GM19438 (cell line): ENCODE measurements around the gene CEP131.

ENCODE experiments used
- ATAC-seq: cut with Tn5 transposase; IDR thresholded peaks from one replicate; pipeline ENCODE4 v1.9.1; 2021; ENCODE audit warnings: low read depth; ENCODE audit not compliant: unreplicated experiment

The CEP131 gene

GRCh38 chr17:81190591-81190990 is 32.2 kb downstream of the CEP131 start:
- no peak for ATAC-seq

DNA sequence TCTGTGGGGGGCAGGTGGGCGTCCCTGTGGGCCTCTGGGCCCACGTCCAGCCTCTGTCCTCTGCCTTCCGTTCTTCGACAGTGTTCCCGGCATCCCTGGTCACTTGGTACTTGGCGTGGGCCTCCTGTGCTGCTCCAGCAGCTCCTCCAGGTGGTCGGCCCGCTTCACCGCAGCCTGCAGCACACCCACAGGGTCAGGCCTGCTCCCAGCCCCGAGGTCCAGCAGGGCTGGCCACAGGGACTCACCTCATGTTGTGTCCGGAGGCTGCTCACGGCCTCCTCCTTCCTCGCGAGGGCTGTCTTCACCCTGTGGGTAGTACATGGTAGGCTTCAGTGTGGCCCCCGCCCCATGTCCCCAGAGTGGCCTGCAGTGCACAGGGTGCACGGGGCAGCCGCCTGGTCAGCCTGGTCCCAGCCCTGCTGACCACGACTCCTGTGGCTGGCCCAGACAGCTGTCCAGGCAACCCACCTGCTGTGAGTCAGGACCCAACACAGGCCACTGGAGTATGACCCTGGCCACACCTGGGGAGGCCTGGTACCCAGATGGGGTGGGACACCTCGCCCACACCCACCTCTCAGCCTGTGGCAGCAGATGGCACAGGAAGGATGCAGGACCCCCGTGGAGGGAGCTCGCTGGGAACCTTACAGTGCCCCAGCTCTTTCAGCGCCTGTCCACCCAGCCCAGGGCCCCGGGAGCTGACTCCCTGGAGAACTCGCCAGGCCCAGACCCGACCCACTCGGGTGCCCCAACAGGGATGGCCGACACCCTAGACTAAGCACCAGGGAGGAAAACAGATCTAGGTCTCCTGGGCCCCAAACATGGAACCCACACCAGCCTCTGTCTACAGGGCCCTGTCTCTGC is 32.9 kb downstream of the CEP131 start:
- ATAC-seq, result no peak

GRCh38 chr17:81189016-81189415 is 33.7 kb downstream of the CEP131 start:
- no peak for ATAC-seq

DNA sequence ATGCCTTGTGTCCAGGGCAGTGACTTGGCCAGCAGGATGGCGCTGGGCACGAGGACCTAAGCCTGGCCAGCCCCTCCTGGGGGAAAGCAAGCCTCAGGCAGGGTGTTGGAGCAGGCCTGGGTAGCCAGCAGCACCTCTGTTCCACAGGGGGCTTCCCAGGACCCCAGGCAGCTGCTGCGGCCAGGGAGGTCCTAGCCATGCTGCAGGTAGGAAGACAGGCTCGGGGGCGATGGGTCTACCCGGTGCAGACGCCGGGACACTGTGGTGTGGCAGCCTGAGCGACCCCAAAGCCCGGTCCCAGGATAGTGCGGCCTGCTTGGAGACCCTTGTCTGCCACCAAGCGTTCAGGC is 34.3 kb downstream of the CEP131 start:
- ATAC-seq, result no peak

GRCh38 chr17:81187586-81188490 is 34.9 kb downstream of the CEP131 start:
- no peak for ATAC-seq

DNA sequence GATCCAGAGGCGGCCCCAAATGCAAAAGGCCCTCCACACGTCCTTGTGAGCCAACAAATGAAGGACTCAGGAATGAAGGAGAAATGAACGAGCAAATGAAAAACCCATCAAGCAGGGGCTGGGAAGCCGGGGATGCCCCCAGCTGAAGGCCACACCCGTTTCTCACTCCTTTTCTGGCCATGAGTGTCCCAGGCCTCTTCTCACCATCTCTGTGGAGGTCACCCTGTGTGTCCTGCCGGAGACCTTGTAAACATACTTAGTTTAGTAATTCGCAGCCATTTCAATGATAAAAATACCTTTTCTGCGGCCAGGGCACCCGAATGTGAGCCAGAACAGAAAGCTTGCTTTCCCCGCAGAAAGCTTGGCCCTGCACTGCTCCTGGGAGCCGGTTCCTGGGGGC is 35.6 kb downstream of the CEP131 start:
- no peak for ATAC-seq

DNA sequence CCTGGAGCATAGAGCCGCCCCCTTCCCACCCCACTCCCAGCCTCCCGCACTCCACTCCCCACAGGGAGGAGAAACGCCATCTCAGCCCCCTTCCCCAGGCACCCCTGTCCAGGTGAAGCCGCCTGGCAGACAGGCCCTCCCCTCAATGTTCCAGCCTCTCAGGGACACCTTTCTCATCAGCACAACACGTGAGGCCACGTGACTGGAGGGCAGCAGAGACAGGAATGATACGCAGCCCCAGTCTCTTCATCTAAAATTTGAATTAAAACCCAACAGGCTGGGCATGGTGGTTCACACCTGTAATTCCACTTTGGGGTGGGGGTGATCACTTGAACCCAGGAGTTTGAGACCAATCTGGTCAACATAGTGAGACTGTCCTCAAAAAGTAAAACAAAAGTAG is 36.6 kb downstream of the CEP131 start:
- ATAC-seq, result no peak

DNA sequence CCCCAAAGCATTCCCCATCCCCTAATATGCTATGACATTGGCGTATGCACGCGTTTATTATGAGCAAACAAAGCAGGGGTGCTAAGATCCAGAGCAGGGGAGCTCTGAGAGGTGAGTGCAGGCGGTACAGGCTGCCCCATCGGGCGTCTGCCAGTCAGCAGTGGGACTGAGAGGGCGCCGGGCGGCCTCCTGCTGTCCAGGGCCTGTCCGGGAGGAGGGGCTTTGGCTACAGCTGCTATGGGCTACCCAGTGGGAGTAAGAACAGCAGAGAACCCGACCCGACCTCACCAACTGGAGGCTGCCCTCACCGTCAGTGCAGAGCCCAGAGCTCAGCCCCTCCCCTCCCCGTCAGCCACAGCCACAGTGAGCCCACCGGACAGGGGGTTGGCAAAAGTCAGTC is 38.2 kb downstream of the CEP131 start:
- ATAC-seq, result no peak

GRCh38 chr17:81183807-81184206 is 39.0 kb downstream of the CEP131 start:
- no peak for ATAC-seq

- no peak for ATAC-seq
Measured at GRCh38 chr17:81183316-81183715, 39.4 kb downstream of the CEP131 start.

GRCh38 chr17:81182596-81182995 is 40.2 kb downstream of the CEP131 start:
- no peak for ATAC-seq

DNA sequence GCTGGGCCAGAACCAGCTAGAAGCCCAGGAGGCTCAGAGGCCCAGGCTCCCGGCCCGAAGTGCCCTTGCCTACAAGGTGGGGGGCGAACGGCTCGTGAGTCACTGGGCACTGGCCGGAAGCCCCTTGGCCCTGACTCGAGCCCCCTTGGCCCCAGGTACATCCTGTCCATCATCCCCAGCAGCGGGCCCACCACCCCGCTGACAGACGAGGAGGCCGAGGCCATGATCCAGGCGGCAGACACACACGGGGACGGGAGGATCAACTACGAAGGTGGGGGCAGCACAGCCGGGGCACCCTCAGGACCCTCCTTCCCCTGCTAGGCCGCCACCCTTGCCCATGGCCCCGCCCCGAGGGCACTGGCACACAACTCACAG is 41.0 kb downstream of the CEP131 start:
- no peak for ATAC-seq

DNA sequence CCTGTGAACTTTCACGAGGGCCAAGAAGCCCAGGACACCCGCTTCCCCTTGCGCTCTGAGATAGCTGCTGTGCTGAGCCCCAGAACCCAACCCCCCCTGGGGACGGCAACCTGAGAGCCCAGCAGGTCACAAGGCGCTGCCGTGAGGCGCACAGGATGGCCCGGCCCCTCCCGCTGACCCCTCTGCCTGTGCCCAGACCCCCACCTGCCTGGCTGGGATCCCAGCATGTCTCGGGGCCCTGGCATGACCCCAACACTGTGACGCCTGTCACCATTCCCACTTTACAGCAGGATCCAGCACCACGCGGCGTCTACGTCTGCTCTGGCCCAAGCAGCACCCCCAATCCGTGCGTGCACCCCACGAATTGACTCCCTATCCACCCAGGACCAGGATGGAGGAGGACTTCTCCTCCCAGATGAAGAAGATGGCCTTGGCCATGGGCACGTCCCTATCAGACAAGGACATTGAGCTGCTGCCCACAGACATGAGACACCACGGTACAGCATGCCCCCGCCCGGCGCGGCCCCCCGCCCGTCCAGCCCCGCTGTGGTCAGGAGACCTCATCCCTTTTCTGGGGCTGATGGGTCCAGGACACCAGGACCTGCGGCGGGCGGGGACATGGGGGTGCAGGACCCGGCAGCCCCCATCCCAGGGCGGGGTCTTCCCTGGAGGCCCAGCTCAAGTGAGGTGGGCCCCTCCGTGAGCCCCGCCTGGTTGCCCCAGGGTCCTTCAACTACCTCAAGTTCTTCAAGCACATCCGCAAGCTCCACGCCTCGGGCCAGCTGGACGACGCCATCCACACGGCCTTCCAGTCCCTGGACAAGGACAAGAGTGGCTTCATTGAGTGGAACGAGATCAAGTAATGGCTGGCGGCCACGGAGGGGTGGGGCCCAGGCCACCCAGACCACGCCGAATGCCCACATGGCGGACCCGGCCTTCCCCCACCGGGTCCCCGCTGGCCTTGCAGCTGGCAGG is 41.6 kb downstream of the CEP131 start:
- no peak for ATAC-seq

DNA sequence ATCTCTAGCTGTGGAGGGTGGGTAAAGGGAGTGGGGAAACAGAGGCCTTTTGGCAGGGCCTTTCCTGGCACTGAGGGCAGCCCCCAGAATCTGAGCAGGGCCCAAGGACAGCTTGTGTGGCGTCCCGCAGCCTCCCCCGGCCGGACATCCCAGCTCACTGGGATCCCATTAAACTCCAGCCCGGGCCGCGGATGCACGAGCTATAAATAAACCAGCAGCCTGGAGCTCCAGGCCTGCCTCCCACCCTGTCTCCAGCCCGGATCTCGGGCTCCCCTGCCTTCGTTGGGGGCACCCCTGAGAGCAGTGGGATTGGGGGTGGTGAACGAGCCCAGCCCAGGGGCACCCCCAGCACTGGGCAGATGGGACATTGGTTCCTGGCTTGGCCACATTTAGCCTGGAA is 42.9 kb downstream of the CEP131 start:
- no peak for ATAC-seq

GRCh38 chr17:81179220-81179619 is 43.5 kb downstream of the CEP131 start:
- no peak for ATAC-seq

- ATAC-seq, result no peak
Measured at GRCh38 chr17:81178136-81179091, 44.4 kb downstream of the CEP131 start.

- no peak for ATAC-seq
Measured at GRCh38 chr17:81176666-81177065, 46.1 kb downstream of the CEP131 start.

DNA sequence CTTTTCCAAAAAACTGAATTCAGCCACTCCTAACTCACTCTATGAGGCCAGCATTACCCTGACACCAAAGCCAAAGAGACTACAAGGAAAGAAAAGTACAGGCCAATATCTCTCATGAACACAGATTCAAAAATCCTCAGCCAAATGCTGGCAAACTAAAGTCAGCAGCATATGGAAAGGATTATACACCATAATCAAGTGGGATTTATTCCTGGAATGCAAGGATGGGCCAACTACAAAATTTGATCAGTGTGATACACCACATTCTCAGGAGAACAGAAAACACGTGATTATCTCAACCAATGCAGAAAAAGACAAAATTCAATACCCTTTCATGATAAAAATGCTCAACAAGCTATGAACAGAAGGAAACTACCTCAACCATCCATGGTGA is 49.0 kb downstream of the CEP131 start:
- no peak for ATAC-seq

DNA sequence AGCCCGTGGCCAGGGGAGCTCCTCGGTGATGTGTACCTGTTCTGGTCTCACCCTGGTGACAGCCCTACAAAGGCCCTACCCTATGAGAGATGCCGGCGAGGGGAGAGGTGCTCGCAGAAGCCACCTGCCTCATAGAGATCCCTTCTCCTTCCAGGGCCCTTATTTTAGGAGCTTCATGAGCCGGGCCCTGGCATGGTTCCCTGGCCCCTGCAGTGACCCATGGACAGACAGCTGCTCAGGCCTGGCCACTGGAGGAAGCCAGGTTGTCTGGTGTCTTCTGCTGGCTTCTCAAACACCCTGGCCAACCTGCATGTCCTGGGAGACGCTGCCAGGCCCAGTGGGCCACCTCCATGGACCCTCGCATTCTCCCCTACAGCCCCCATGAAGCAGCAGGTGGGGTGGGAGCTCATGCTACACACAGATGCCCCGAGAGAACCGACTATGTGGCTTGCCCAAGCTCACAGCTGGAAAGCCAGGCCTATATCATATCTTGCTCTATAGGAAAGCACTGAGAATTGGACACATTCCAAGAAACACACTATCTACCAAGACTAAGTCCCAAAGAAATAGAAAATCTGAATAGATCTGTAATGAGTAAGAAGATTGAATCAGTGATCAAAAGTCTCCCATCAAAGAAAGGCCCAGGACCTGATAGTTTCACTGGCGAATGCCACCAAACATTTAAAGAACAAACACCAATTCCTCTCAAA is 49.6 kb downstream of the CEP131 start:
- no peak for ATAC-seq
